Smooth muscle cell (in vitro differentiated cells): ENCODE measurements around the gene SMYD3. TPM values are rescaled to one million over a fixed set of nuclear protein-coding genes. Genes with fewer than 3 reads are reported as not detected.

Experiments used
- DNase-seq: peaks from one replicate; lab custom pipeline; 2025; ENCODE audit not compliant: unreplicated experiment; lab: John Stamatoyannopoulos, UW
- H2AFZ ChIP-seq: fragments of 200-600 bp; sonication (generic); 2 replicates; pipeline ENCODE4 v1.6.0; 2016; ENCODE audit warnings: antibody characterized with exemption, low read depth, mild to moderate bottlenecking
- H3F3A ChIP-seq: fragments of 200-600 bp; sonication (generic); 2 replicates; pipeline ENCODE4 v1.6.0; 2017; ENCODE audit warnings: antibody characterized with exemption, low read depth
- H3K27ac ChIP-seq: fragments of 200-600 bp; sonication (generic); 2 replicates; pipeline ENCODE4 v1.5.1; 2016; ENCODE audit warnings: low read depth, mild to moderate bottlenecking
- H3K27me3 ChIP-seq: fragments of 200-600 bp; sonication (generic); 2 replicates; pipeline ENCODE4 v1.6.1; 2016; ENCODE audit warnings: low read depth, mild to moderate bottlenecking
- H3K36me3 ChIP-seq: fragments of 200-600 bp; sonication (generic); 2 replicates; pipeline ENCODE4 v1.5.1; 2016; ENCODE audit warnings: low read depth
- H3K4me1 ChIP-seq: fragments of 200-600 bp; sonication (generic); 2 replicates; pipeline ENCODE4 v1.5.1; 2016; ENCODE audit warnings: low read depth
- H3K4me2 ChIP-seq: fragments of 200-600 bp; sonication (generic); 2 replicates; pipeline ENCODE4 v1.6.0; 2016; ENCODE audit warnings: mild to moderate bottlenecking
- H3K4me3 ChIP-seq: fragments of 200-600 bp; sonication (generic); 2 replicates; pipeline ENCODE4 v1.5.1; 2016; ENCODE audit warnings: mild to moderate bottlenecking
- H3K79me2 ChIP-seq: fragments of 200-600 bp; sonication (generic); 2 replicates; pipeline ENCODE4 v1.6.0; 2016; ENCODE audit warnings: low read depth, mild to moderate bottlenecking
- H3K9ac ChIP-seq: fragments of 200-600 bp; sonication (generic); 2 replicates; pipeline ENCODE4 v1.6.0; 2016; ENCODE audit warnings: low read depth
- H3K9me3 ChIP-seq: fragments of 200-600 bp; sonication (generic); replicated peaks from 2 replicates; pipeline ENCODE4 v1.5.1; 2016; ENCODE audit warnings: low read depth
- H4K20me1 ChIP-seq: fragments of 200-600 bp; sonication (generic); 2 replicates; pipeline ENCODE4 v1.6.0; 2016; ENCODE audit warnings: low read depth
- CTCF ChIP-seq: fragments of 200-600 bp; sonication (generic); IDR thresholded peaks from 2 replicates; pipeline ENCODE4 v1.5.1; 2017; ENCODE audit warnings: borderline replicate concordance, mild to moderate bottlenecking, antibody characterized with exemption; ENCODE audit not compliant: insufficient read depth, poor library complexity, severe bottlenecking
- WGBS: methylation state at CpG from one replicate; pipeline ENCODE4 v1.1.7; 2016; ENCODE audit warnings: low lambda C conversion rate; 5-methylcytosine and 5-hydroxymethylcytosine counted together
- polyA plus RNA-seq: library from polyadenylated mRNA; unstranded; fragments of >200 nt; fragmentation: Nextera tagmentation; extraction: Ambion mirVana; gene quantifications from 2 replicates; pipeline ENCODE4 v1.2.1, GENCODE V29; 2016
- total RNA-seq: library from RNA; depleted of rRNA; stranded (reverse); fragments of >200 nt; gene quantifications from 2 replicates; pipeline ENCODE4 v1.2.3, GENCODE V29; 2014

Gene SMYD3
- total and polyA plus RNA-seq, 2 experiments from 2014 or later = 162 to 301 TPM

DNA sequence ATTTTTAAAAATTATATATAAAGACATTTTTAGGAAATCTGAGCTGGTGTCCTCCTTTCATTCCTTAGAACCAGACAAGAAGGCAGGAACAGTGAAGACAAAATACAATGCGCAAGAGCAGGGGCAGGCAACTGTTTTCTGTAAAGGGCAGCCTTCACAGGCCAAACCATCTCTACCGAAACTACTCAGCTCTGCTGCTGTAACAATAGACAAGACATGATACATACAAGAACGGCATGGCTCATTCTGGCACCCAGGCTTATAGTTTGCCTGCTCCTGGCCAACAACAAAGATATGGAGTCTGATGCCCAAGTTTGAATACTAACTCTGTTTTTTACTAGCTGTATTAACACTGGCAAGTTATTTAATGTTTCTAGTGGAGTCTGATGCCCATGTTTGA, 232.0 kb downstream of the SMYD3 start:
- Histone ChIP-seq H3K4me1 (peaks cover 9% of the 10 kb centered on the region), H3K9ac (no peak overlapping the region), H3K27me3 (no peaks in the 10 kb centered on the region), H3F3A (peaks cover 11% of the 10 kb centered on the region), H3K4me3 (no peak overlapping the region), H3K4me2 (no peak overlapping the region), H3K9me3 (no peaks in the 10 kb centered on the region), H3K36me3 (no peaks in the 10 kb centered on the region), H2AFZ (no peak overlapping the region), H3K79me2 (no peaks in the 10 kb centered on the region), H4K20me1 (no peaks in the 10 kb centered on the region), H3K27ac (peak overlapping the region; percentile 54)
- TF ChIP-seq CTCF = no peak
- 85% methylated on average over 3 of the region's 3 CpGs for WGBS
- DNase-seq = no peak

GRCh38 chr1:246274186-246274585, 232.9 kb downstream of the SMYD3 start:
- Histone ChIP-seq H3K9ac (no peak overlapping the region), H3K79me2 (no peaks in the 10 kb centered on the region), H3K9me3 (no peaks in the 10 kb centered on the region), H3K4me2 (peak overlapping the region; percentile 28), H3F3A (peaks cover 10% of the 10 kb centered on the region), H3K27ac (peak overlapping the region; percentile 54), H2AFZ (no peak overlapping the region), H3K4me1 (peaks cover 9% of the 10 kb centered on the region), H3K4me3 (no peak overlapping the region), H3K36me3 (no peaks in the 10 kb centered on the region), H3K27me3 (no peaks in the 10 kb centered on the region), H4K20me1 (no peaks in the 10 kb centered on the region)
- no peak for DNase-seq
- WGBS = 36% methylated on average over 2 of the region's 2 CpGs
- TF ChIP-seq CTCF = no peak

- Histone ChIP-seq H3K4me3 (no peak overlapping the region), H3K36me3 (no peaks in the 10 kb centered on the region), H3K9me3 (no peaks in the 10 kb centered on the region), H3F3A (peaks cover 10% of the 10 kb centered on the region), H3K27ac (no peak overlapping the region), H3K27me3 (no peaks in the 10 kb centered on the region), H3K9ac (no peak overlapping the region), H3K4me2 (no peak overlapping the region), H3K79me2 (peaks cover 5% of the 10 kb centered on the region), H4K20me1 (no peaks in the 10 kb centered on the region), H2AFZ (no peak overlapping the region), H3K4me1 (peaks cover 23% of the 10 kb centered on the region)
- TF ChIP-seq CTCF = no peak
- no peak for DNase-seq
- WGBS = 97% methylated on average over 4 of the region's 4 CpGs
Measured at GRCh38 chr1:246271516-246271915, 235.6 kb downstream of the SMYD3 start.

- TF ChIP-seq CTCF = no peak
- no peak for DNase-seq
- H3K27me3 ChIP-seq = no peaks in the 10 kb centered on the region
- no peaks in the 10 kb centered on the region for H4K20me1 ChIP-seq
- no peak overlapping the region for H3K9ac ChIP-seq
- no peak overlapping the region for H3K27ac ChIP-seq
- H3K4me1 ChIP-seq = peaks cover 28% of the 10 kb centered on the region
- no peaks in the 10 kb centered on the region for H3K9me3 ChIP-seq
- H3F3A ChIP-seq = peaks cover 10% of the 10 kb centered on the region
- no peak overlapping the region for H3K4me3 ChIP-seq
- peaks cover 7% of the 10 kb centered on the region for H3K79me2 ChIP-seq
- H3K36me3 ChIP-seq = no peaks in the 10 kb centered on the region
- no peak overlapping the region for H2AFZ ChIP-seq
- H3K4me2 ChIP-seq = no peak overlapping the region
Measured at GRCh38 chr1:246270236-246270635, 236.8 kb downstream of the SMYD3 start.
